Amygdala (tissue), 56 donors: ENCODE measurements around the gene ABCC9.
A peak's percentile ranks its signal among the peaks of the same experiment; 100 is the strongest.
"Not testable (repeated sequence)": the region's sequence is repeated elsewhere in the genome, so short reads cannot be mapped to it uniquely, and the experiment has no call there.

Experiments
- DNase-seq, 56 donors: peaks; one replicate each; lab custom pipeline; 2025; lab: John Stamatoyannopoulos, UW

The ABCC9 gene

DNA sequence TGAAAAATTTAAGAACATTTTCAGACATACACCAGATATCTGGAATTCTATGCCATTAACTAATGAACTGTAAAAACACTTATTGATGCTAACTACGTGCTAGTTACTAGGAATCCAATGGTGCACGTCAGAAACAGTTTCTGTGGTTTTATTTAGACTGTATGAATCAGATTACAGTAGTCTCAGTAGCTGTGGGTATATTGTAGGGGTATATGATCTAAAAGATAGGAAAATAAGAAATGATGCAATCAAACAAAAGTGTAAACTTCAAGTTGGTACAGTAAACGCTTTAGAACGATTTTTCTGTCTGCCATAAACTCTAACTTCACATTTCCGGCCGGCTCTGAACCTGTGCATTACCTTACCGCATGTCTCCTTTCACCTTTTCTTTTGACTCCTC is 2.3 kb downstream of the ABCC9 start:
- no peak for DNase-seq

DNA sequence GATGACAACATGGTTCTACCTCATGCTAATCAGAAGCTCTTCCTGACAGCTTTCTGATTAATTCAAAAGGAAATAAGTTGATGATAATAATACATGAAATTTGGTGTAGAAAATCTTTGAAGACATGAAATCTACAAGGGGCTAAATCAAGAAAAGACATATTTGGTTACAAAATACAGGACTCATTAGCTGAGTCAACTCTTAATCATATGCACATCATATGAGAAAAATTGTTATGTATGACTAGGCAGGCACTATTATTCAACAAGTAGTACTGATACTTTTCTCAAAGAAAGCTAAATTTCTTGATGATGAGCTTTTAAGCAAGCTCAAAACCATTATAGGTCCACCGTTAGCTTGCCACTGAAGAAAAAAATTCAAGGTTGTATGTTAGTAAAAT is 7.1 kb downstream of the ABCC9 start:
- no peak for DNase-seq

DNA sequence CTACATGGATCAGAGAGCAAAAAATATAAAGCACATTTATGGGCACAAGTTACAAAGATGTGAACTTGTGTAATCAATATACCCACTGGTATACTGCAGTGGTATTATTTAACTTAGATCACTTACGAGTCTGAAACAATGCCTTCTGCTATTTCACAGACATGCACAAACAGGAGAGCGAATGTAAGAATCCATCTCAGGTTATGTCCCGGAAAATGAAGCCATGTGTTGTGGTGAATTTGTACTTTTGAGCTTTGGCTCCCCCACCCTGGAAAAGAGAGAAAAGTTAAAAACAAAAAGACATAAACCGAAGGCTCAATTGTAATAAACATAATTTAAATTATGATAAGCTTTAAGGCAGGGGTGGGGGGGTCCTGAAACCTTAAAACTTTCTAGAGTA is 7.6 kb downstream of the ABCC9 start:
- DNase-seq: no peak

DNA sequence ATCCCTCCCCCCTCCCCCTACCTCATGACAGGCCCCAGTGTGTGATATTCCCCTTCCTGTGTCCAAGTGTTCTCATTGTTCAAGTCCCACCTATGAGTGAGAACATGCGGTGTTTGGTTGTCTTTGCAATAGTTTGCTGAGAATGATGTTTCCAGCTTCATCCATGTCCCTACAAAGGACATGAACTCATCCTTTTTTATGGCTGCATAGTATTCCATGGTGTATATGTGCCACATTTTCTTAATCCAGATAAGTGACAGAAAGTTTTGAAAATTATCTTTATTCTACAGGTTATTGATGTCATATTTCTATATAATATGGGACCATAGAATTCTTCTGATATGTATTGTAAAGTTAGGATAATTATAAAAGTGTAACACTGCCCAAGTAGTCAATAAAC is 11.3 kb downstream of the ABCC9 start:
- not testable (repeated sequence) for DNase-seq

DNA sequence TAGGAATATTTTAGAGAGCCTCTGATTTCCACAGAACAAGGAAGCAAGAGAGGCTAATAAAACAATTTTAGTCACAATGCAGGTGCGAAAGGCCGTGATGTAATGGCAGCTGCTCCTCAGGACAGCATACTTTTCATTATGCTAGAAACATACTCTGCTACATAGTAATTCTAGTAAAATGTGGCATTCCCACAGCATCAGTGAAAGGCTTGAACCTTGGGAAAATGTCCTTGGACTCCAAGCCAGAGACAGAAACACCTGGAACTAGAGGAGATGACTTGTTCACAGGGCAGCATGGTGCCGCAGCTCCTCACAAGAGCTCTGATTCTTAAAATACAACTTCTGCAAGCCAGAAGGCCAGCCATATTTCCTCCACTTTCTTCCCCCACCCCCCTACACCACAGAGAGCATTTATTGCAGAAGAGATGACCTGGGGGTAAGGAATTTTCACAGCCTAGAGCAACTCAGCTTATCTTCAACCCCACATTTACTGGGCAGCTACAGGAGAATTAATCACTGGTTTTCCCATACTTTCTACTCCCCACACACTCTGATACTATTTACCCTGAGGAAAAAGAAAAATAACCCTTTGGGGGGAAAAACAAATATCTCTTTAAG is 15.8 kb downstream of the ABCC9 start:
- DNase-seq: no peak

DNA sequence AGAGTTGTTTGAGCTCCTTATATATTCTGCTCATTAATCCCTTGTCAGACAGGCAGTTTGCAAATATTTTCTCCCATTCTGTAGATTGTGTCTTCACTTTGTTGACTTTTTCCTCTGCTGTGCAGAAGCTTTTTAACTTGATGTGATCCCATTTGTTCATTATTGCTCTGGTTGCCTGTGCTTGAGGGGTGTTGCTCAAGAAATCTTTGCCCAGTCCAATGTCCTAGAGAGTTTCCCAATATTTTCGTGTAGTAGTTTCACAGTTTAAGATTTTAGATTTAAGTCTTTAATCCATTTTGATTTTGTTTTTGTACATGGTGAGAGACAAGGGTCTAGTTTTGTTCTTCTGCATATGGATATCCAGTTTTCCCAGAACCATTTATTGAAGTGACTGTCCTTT is 19.8 kb downstream of the ABCC9 start:
- DNase-seq: no peak

DNA sequence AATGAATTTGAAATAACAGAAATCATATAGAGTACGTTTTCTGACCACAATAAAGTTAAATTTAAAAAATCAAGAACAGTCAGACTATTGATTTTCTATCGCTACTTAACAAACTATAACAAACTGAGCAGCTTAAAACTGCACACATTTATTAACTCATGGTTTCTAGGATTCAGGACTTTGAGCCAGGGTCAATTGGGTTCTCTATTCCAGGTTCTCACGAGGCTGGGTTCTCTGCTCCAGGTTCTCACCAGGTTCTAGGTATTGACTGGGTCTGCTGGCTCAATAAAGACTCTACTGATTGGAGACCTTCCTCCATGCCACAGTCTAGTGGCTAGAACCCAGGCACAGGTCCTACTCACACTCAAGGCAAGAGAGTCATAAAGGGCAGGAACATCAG is 22.8 kb downstream of the ABCC9 start:
- no peak for DNase-seq

DNA sequence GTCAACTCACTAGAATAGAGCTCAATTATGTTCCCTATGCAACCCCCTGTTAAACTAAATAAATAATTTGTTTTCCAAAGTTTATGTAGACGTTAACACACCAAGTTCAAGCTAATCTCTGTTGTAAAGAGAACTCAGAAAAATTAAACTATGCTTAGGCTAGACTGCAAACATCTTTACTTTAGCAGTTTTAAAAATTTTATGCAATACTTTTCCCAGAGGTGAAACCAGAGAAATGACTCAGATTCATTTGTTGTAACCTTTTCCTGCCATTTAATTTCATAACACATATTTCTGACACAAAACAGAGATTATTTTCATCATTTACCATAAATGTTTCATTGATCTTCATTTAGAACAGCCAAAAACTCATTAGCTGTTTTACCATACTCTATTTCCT is 27.4 kb downstream of the ABCC9 start:
- DNase-seq: no peak

DNA sequence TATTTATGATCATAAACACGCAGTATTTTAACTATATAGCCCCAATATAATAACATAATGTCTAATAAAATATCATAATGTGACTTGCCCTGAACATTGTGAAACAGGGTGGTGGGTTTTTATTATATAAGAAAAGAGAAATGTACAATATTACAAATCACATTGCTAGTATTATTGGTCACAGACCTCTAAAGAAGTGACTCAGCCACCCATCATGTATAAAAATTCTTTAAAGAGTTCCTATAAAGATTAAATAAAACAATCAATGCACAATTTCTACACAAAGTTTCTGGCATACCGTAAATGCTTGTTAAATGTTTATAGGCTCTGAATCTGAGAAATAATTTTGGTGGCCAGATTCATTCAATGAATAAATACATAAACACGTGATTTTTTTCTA is 28.9 kb downstream of the ABCC9 start:
- DNase-seq: no peak

DNA sequence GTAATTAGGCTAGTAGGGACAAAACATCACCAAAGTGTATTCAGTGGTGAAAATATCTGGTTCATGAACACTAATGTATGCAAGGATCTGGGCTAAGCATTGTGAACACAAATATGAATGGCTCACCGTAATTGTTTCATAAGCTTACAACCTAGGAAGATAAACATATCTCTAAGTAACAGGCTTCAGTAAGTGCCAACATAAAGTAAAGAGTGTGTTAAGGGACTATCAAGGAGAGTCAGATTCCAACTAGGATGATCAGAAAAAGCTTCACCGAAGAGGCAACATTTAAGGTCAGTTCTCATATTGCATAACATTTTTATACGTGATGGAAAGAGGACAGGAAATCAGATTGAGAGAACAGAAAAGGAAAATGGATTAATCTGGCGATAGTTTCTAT is 29.4 kb downstream of the ABCC9 start:
- DNase-seq: no peak

DNA sequence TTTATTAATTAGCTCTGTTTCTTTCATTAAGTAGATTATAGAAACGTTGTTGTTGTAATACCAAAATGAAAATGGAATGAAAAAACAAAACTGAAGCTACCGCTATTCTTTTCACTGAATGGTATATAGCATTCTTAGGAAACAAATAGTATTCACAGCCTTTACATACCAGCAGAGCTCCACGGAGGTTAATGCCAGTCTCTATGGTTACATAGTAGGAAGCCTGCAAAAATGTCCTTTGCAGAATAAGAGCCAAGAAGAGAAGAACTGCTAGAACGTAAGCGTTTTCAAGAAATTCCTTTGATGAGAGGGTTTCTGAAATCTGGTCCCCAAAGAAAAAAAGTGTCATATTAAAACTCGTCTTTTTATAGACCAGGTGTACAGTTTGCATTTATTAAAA is 30.6 kb downstream of the ABCC9 start:
- no peak for DNase-seq

DNA sequence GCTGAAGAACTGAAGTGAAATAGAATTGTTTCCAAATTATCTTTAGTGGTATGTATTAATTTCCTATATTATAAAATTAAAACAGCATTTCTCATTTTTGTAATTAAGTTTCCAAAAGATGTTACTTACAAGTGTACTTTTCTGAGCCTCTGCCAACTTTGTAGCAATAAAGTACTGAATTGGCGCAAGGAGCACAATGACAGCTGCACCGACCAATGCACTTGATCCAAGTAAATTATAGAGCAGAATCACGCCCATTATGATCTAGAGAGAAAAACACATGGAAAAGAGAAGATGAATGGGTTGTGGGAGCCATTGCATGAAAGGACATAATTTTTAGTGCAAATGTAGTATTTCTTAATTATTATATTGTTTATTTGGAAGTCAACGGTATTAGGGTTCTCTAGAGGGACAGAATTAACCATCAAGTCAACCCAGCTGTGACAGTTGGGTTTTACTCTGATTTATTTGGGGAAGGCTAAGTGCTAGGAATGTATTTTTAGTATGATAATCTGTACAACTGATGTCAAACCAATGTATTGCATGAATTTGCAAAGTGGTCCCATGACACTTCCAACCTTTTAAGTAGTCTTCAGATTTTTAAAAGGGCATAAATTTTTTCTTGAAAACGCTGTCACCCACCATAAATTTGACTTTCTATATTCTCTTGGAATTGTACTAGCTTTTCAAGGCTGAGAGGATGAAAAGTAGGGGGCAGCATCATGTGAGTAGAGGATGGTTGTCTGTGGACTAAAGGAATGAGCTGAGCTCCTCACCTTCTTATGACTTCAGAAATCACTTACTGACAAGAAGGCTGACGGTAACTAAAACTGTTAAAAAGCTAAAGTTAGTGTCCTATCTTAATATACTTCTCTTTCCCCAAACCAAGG is 33.0 kb downstream of the ABCC9 start:
- no peak for DNase-seq

DNA sequence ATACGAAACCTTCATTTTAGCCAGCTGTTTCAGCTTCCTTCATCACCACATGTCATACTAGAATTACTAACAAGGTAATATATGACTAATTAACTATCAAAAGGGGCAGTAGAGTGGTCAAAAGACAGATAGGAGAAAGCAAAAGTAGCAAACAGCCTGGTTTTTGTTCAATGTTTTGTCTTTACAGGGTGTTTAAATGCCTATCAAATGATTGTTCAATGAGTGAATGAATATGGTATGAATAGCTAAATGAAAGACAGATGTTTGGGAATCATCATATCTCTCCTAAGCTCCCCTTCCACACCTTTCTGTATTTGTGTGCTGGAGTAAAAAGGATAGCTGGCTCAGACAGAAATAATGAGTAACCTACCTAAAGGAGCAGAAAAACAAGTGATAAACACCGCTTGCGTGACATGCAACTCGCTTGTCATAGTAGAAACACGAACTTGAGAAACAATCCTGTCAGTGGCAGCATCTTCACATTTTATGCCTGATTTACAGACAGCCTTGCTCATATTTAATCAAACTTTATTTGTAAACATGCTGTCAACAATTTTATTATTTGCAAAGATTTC is 34.2 kb downstream of the ABCC9 start:
- DNase-seq: no peak

DNA sequence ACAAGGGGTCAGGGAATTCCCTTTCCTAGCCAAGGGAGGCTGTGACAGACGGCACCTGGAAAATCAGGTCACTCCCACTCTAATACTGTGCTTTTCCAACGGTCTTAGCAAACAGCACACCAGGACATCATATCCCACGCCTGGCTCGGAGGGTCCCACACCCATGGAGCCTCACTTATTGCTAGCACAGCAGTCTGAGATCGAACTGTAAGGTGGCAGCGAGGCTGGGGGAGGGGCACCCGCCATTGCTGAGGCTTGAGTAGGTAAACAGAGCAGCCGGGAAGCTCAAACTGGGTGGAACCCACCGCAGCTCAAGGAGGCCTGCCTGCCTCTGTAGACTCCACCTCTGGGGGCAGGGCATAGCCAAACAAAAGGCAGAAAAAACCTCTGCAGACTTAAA is 41.7 kb downstream of the ABCC9 start:
- not testable (repeated sequence) for DNase-seq

DNA sequence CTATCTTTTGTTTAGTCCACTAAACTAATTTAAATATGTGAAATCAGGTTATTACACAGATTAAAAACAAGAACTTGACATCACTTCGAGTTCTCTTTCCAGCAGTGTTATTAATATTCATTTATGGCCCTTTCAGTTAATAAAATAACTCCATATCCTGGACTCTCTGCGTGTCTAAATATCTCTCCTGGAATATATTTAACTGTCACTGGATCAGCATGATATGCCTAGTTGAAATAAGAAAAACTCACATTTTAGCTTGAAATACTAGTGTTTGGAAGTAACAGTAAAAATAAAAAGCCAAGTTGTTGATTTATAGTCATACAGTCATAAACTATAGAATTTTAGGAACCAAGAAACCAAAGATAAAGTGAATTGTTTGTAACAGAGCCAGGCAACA is 45.6 kb downstream of the ABCC9 start:
- DNase-seq: no peak

DNA sequence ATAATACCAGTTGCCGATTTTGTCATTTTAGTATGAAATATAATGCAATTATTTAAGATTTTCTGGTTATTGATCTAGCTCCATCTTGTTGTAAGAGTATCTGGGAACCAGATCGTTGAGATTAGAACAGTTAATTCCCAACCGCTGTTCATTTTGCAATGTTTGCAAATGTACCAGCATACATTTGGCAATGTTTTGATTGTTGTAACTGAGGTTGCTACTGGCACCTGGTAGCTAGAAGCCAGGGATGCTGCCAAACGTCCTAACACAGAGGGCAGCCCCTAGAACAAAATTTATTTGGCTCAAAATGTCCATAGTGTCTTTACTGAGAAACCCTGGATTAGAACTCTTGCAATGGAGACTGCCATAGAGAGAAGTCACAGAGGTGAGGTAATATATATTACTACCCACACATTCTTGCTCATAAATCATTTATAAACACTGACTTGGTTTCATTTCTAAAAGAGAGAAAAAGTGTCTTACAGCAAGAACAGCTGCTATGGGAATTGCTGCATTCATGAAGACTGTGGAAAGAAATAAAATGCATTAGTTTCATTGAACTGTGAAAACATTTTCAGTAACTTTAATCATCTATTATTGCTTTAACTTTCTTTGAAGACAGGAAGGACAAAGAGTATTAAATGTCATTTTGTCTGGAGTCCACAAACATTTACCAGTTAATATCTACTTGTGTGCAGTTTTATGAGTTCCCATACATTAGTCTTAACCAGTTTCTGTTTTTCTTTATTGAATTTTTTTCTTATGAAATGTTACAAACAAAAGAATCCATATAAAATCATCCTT is 46.2 kb downstream of the ABCC9 start:
- no peak for DNase-seq

DNA sequence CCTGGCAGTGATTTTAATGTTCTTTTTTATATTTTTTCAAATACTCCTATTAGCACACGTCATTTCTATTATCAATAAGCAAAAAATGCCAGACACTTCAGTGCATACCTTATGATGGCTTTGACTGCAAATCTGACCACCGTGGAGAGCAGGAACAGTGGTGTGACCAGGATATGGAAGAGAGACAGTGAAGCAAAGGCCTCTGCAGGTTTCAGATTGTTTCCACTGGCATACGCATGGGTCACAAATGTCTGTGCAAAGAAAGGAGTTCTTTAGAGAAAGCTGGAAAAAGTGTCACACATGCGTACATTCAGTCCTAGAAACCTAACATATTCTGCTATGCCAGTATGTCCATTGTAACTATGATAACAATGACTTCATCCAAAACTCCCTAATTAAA is 47.3 kb downstream of the ABCC9 start:
- no peak for DNase-seq

DNA sequence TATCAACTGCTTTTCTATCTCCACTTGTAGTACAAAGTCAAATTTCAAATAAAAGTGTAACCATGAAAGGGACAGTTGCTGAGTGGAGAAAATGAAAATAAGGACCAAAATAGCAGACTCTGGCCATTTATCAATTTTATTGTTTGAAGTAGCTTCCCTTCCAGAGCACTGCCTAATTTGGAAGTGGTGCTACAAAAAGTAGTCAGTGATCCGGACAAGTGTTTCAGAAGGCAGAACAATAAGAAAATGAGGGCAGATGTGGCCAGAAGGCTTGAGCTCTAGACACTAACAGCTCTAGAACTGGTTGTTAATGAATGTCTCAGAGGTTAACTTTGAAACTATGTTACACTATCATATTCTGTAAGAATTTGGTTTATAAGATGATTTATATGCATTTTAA is 48.9 kb downstream of the ABCC9 start:
- DNase-seq: peak in 2 of 56 donors; percentile 3 to 8

DNA sequence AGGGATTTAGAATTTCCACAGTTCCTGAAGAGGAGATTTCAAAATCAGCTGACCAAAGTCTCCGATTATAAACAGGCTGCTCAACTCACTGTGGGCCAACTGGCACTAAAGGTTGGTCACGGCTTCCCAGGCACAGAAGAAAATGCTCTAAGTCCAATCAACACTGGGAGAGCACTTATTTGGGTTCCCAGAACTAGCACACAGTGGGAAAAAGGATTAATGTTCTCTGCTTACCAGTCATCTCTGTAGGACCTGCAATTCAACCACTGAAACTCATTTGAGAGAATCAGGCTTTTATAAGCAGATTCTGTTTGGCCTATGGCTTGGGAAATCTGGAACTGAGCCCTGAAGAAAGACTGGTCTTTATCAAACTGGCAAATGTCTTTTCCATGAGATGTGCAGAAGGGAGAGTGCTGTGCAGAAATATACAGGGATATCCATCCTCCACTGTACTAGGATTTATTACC is 49.4 kb downstream of the ABCC9 start:
- peak in 13 of 56 donors; percentile 1 to 28 (median 7) for DNase-seq

DNA sequence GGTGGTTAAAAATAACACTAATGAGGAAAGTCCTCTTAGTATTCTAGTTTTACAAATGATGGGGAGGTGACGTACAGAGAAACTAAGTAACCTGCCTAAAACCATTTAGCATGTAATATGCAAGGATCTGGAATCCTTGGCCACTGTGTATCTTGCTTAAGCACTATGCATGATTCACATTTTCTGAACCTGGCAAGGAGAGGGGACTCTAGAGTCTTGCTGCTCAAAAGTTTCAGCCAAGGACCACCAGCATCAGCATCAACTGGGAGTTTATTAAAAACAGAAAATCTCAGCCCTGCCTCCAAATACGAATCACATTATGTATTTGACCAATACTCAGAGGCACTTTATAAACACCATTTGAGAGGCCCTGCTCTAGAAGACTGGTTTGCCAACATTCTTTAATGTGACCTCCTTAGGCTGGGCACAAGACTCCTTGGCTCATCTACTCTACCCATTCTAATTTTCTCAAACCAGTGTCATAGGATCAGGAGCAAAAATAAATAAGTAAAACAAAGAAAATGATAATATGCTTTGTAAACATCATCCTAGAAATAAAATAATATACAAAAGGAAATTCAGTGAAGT is 52.9 kb downstream of the ABCC9 start:
- DNase-seq: no peak

DNA sequence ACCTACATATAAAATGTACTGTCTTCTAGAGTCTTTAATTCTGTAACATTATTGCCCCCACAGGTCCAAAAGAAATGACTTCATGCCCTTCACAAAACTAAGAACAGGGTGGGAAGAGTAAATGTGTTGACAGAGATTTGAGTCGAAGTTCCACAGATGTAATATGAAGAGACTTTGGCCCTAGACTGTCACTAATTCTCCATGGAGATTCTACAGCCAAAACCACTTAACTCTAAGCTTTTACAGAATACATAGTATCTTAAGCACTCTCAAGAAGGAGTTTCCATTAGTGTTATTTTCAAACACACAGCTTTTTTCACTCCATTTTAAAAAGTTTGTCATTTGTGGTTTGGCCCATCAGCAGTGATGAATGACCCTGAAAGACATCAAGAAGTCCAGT is 56.3 kb downstream of the ABCC9 start:
- DNase-seq: no peak
